HG02759 (cell line): ENCODE results near the gene HHATL.

Source experiments
- ATAC-seq: cut with Tn5 transposase; IDR thresholded peaks from one replicate; pipeline ENCODE4 v1.9.1; 2021; ENCODE audit warnings: mild to moderate bottlenecking, moderate library complexity; ENCODE audit not compliant: unreplicated experiment

Gene HHATL

GRCh38 chr3:42685891-42686820 lies 16.4 kb downstream of the HHATL start:
- ATAC-seq = no peak

- ATAC-seq = no peak
Measured at GRCh38 chr3:42685363-42685881, 17.2 kb downstream of the HHATL start, which contains the start of gene KLHL40. TSS of gene KLHL40 (plus strand) at chr3:42685537. CDS start at chr3:42685619, 82 bp downstream.

GRCh38 chr3:42684632-42685362 lies 17.8 kb downstream of the HHATL start:
- no peak for ATAC-seq

- ATAC-seq = no peak
Measured at GRCh38 chr3:42683875-42684598, 18.6 kb downstream of the HHATL start.

GRCh38 chr3:42682301-42683070 lies 20.1 kb downstream of the HHATL start:
- no peak for ATAC-seq

- ATAC-seq = no peak
Measured at GRCh38 chr3:42681361-42682038, 21.1 kb downstream of the HHATL start.

GRCh38 chr3:42680806-42681205 lies 21.8 kb downstream of the HHATL start:
- no peak for ATAC-seq

GRCh38 chr3:42680271-42680670 lies 22.3 kb downstream of the HHATL start:
- ATAC-seq = no peak

GRCh38 chr3:42678447-42678846 lies 24.2 kb downstream of the HHATL start:
- ATAC-seq = no peak

GRCh38 chr3:42675909-42676308 lies 26.7 kb downstream of the HHATL start:
- no peak for ATAC-seq

GRCh38 chr3:42674146-42674545 lies 28.5 kb downstream of the HHATL start:
- no peak for ATAC-seq

GRCh38 chr3:42673082-42673481 lies 29.5 kb downstream of the HHATL start:
- ATAC-seq = no peak

- ATAC-seq = no peak
Measured at GRCh38 chr3:42672515-42672914, 30.1 kb downstream of the HHATL start.

GRCh38 chr3:42670670-42671069 lies 31.9 kb downstream of the HHATL start:
- ATAC-seq = no peak

- no peak for ATAC-seq
Measured at GRCh38 chr3:42670051-42670576, 32.5 kb downstream of the HHATL start.

GRCh38 chr3:42668793-42669217 lies 33.8 kb downstream of the HHATL start:
- ATAC-seq = no peak

GRCh38 chr3:42668413-42668760 lies 34.2 kb downstream of the HHATL start:
- no peak for ATAC-seq

- ATAC-seq = no peak
Measured at GRCh38 chr3:42667523-42668412, 34.8 kb downstream of the HHATL start.
